ENCODE results near the gene TGFBRAP1. TPM values are rescaled to one million over a fixed set of nuclear protein-coding genes. Genes with fewer than 3 reads are reported as not detected.
A peak's percentile ranks its signal among the peaks of the same experiment; 100 is the strongest.

TGFBRAP1 gene
- total and polyA plus RNA-seq, 4 experiments from 2014 or later: 19.9 to 27.4 (median 20.8) TPM

DNA sequence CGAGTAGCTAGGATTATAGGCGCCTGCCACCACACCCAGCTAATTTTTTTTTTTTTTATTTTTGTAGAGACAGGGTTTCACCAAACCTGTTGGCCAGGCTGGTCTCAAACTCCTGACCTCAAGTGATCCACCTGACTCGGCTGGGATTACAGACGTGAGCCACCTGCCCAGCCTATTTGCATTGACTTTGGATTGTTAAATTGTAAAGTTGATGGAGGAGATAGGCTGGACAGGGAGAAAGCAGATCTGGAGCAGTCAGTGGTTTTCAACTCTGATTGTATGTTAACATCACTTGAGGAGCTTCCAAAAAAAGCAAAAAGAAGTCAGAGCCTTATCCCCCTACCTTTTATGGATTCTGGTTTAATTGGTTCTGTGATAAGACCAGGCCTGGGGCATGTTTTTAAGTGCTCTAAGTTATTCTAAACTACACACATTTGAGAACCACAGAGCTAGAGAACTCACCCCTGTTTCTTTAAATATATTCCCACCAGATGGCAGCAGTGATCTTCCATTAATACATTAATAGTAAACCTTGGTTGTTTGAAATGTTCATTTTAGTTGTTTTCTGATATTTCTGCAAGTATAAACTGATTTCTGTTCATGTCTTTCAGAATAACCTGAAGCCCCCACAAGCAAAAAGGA is 15.3 kb upstream of the TGFBRAP1 start:
- Mint-ChIP-seq H3K36me3 (peaks cover 50 to 76% of the 10 kb centered on the region in 2 donors), H3K27ac (peak overlapping the region in 1 of 7 donors; percentile 22)

DNA sequence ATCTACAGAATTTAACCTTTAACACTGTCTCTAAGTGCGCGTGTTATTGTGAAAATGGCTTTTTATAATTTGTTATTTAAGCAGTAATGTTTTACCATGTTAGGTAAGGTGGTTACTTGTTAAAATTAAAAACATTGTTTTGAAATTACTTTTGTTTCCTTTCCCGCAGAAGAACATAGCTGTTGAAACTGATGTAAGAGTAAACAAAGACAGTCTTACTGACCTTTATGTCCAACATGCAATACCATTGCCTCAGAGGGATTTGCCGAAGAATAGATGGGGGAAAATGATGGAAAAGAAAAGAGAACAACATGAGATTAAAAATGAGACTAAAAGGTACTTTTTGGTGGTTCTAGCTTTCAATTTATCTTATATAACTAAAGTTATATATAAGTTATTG is 9.9 kb upstream of the TGFBRAP1 start:
- H3K36me3 ChIP-seq (ENCODE audit: insufficient read depth, low read length): peaks cover 35% of the 10 kb centered on the region
- no peak overlapping the region for H3K27ac ChIP-seq (ENCODE audit: low read depth, low read length)
- no peaks in the 10 kb centered on the region for H3K27me3 ChIP-seq (ENCODE audit: insufficient read depth, low read length)
- H3K4me1 ChIP-seq (ENCODE audit: insufficient read depth, low read length): peaks cover 28% of the 10 kb centered on the region
- Mint-ChIP-seq H3K27me3 (no peaks in the 10 kb centered on the region), H3K36me3 (peaks cover 22 to 52% of the 10 kb centered on the region in 2 donors), H3K4me1 (peaks cover 22 to 46% (median 33%) of the 10 kb centered on the region in 4 donors), H3K4me3 (peak overlapping the region in 6 of 8 donors; percentile 14 to 61 (median 40)), H3K27ac (peak overlapping the region in 6 of 7 donors; percentile 6 to 100 (median 82)), H3K9me3 (no peaks in the 10 kb centered on the region)
- H3K9me3 ChIP-seq (ENCODE audit: control insufficient read depth in 1 of 2, low read length in 2 of 2): no peaks in the 10 kb centered on the region
- ChIA-PET POLR2A (ENCODE audit: partially characterized antibody) (interaction anchor here (1.0 kb wide), 1 partner anchor 518 kb away, joined by 4 read pairs; no protein-coding TSS in a partner anchor), CTCF (ENCODE audit: partially characterized antibody) (interaction anchor here (3.7 kb wide), 1 partner anchor 10 kb away, joined by 17 read pairs; the partner anchor contains the start of gene TGFBRAP1)
- intact Hi-C loops (cut with micrococcal nuclease): loop anchor here (10.0 kb wide), 2 partner anchors 755 to 855 kb away; partner anchors contain the start of gene UXS1
- H3K4me3 ChIP-seq (ENCODE audit: low read length in 2 of 2): no peak overlapping the region
- DNase-seq: no peak

More for the DNA sequence above, 15.3 kb upstream of the TGFBRAP1 start:
- Mint-ChIP-seq H3K4me1 (peaks cover 5 to 9% (median 7%) of the 10 kb centered on the region in 4 donors), H3K4me3 (no peak overlapping the region), H3K9me3 (no peaks in the 10 kb centered on the region), H3K27me3 (no peaks in the 10 kb centered on the region)
- Histone ChIP-seq H3K4me3 (ENCODE audit: low read length in 2 of 2) (no peak overlapping the region), H3K27me3 (ENCODE audit: insufficient read depth, low read length) (no peaks in the 10 kb centered on the region), H3K9me3 (ENCODE audit: control insufficient read depth in 1 of 2, low read length in 2 of 2) (no peaks in the 10 kb centered on the region), H3K4me1 (ENCODE audit: insufficient read depth, low read length) (no peaks in the 10 kb centered on the region), H3K27ac (ENCODE audit: low read depth, low read length) (no peak overlapping the region), H3K36me3 (ENCODE audit: insufficient read depth, low read length) (peaks cover 68% of the 10 kb centered on the region)
- ChIA-PET CTCF (ENCODE audit: partially characterized antibody) (interaction anchor here (0.7 to 2.1 kb wide), 6 partner anchors 12 to 1198 kb away, joined by 3 to 6 read pairs (median 3); no protein-coding TSS in a partner anchor), POLR2A (ENCODE audit: partially characterized antibody) (no interaction called here)
- peak in 3 of 5 donors; percentile 20 to 29 (median 26) for DNase-seq
- intact Hi-C loops (cut with micrococcal nuclease): loop anchor here (1.0 kb wide), 1 partner anchor 176 kb away; no protein-coding TSS in a partner anchor

DNA sequence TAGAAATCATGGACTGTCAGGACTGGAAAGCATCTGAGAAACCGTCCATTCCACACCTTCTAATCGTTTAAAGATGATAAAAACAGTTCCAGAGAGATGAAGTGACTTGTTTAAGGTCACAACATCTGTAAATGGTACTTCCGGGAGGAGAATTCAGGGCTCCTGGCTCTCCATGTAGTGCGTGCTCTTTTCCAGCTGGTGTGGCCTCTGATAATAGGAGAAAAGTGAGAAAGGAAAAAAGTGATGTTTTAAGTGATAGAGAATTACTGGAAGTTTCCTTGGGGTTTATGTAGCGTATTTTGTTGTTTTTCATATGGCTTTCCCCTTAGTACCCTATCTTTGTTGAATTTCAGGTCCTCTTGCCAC is 8.5 kb upstream of the TGFBRAP1 start:
- Mint-ChIP-seq H3K27me3 (no peaks in the 10 kb centered on the region), H3K4me1 (peaks cover 22 to 46% (median 33%) of the 10 kb centered on the region in 4 donors), H3K4me3 (peak overlapping the region; percentile 95 to 100 (median 99)), H3K27ac (peak overlapping the region; percentile 99 to 100 (median 100)), H3K9me3 (no peaks in the 10 kb centered on the region), H3K36me3 (peaks cover 22 to 46% of the 10 kb centered on the region in 2 donors)
- H3K4me3 ChIP-seq (ENCODE audit: low read length in 2 of 2): peak overlapping the region; percentile 92 to 93
- CTCF ChIA-PET (ENCODE audit: partially characterized antibody): interaction anchor here (0.6 to 1.2 kb wide), 2 partner anchors 172 to 183 kb away, joined by 3 read pairs; no protein-coding TSS in a partner anchor
- peak overlapping the region; percentile 99 for H3K27ac ChIP-seq (ENCODE audit: low read depth, low read length)
- DNase-seq: no peak
- peaks cover 28% of the 10 kb centered on the region for H3K4me1 ChIP-seq (ENCODE audit: insufficient read depth, low read length)
- no peaks in the 10 kb centered on the region for H3K9me3 ChIP-seq (ENCODE audit: control insufficient read depth in 1 of 2, low read length in 2 of 2)
- peaks cover 26% of the 10 kb centered on the region for H3K36me3 ChIP-seq (ENCODE audit: insufficient read depth, low read length)
- H3K27me3 ChIP-seq (ENCODE audit: insufficient read depth, low read length): no peaks in the 10 kb centered on the region
- POLR2A ChIA-PET (ENCODE audit: partially characterized antibody): interaction anchor here (1.0 to 2.3 kb wide), 3 partner anchors 9 to 757 kb away, joined by 3 to 18 read pairs (median 6); no protein-coding TSS in a partner anchor
- intact Hi-C loops (cut with micrococcal nuclease): loop anchor here (10.0 kb wide), 2 partner anchors 757 to 857 kb away; partner anchors contain the start of gene UXS1

DNA sequence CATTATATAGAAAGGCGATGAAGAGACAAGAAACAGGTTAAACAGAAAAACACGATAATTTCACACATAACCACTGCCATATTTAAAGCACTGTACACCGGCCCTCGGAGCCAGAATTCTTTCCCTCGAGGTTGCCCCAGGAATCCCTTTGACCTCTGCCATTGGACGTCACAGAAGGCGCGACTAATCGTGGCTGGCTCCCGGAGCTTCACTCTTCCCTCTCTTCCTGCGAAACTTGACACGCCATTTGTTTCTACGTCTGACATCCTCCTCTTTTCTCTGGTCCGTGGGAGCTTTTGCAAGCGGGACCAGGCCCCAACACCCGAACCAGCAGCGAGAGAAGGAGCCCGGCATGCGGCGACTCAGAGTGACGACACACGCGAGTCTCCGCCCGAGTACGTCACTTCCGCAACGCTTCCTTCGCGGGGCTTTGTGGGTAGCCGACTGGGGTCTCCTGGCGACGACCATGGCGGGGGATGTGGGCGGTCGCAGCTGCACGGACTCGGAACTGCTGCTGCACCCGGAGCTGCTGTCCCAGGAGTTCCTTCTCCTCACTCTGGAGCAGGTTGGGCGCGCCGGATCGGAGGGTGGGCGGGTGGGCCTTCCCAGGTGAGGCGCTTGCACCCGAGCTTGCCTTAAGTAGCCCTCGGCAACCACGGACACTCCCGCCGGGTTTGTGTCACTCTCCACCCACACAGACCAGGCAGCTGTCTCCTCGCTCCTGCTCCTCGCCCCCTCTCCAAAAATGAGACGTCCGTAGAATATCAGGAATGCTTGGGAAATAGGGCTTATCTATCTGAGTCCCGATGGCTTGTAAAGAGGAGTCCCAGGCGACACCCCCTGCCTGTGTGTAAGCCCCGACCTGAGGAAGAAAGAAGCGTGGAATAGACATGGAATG is 7.8 kb upstream of the TGFBRAP1 start, which contains the start of gene C2orf49:
Gene C2orf49 (plus strand): TSS at position 419 of the 898 bp plus-strand sequence. CDS start 48 bp downstream, at position 467.
- H3K27me3 ChIP-seq (ENCODE audit: insufficient read depth, low read length): no peaks in the 10 kb centered on the region
- H3K36me3 Mint-ChIP-seq: peaks cover 16 to 41% of the 10 kb centered on the region in 2 donors
- H3K9me3 ChIP-seq (ENCODE audit: control insufficient read depth in 1 of 2, low read length in 2 of 2): no peaks in the 10 kb centered on the region
- H3K27me3 Mint-ChIP-seq: no peaks in the 10 kb centered on the region
- H3K36me3 ChIP-seq (ENCODE audit: insufficient read depth, low read length): peaks cover 21% of the 10 kb centered on the region
- peak within 1 kb of the TSS; percentile 95 to 100 (median 99) for H3K4me3 Mint-ChIP-seq
- H3K27ac Mint-ChIP-seq: peak within 1 kb of the TSS; percentile 99 to 100 (median 100)
- H3K4me1 ChIP-seq (ENCODE audit: insufficient read depth, low read length): peaks cover 28% of the 10 kb centered on the region
- CTCF ChIA-PET (ENCODE audit: partially characterized antibody): interaction anchor here (0.6 to 1.2 kb wide), 2 partner anchors 173 to 184 kb away, joined by 3 read pairs; no protein-coding TSS in a partner anchor
- peaks cover 22 to 46% (median 33%) of the 10 kb centered on the region in 4 donors for H3K4me1 Mint-ChIP-seq
- DNase-seq: peak; percentile 91 to 93 (median 91)
- H3K9me3 Mint-ChIP-seq: no peaks in the 10 kb centered on the region
- intact Hi-C loops (cut with micrococcal nuclease): loop anchor here (10.0 kb wide), 2 partner anchors 757 to 857 kb away; partner anchors contain the start of gene UXS1
- POLR2A ChIA-PET (ENCODE audit: partially characterized antibody): interaction anchor here (1.0 to 2.3 kb wide), 3 partner anchors 9 to 757 kb away, joined by 3 to 18 read pairs (median 6); no protein-coding TSS in a partner anchor
- peak within 1 kb of the TSS; percentile 99 for H3K27ac ChIP-seq (ENCODE audit: low read depth, low read length)
- H3K4me3 ChIP-seq (ENCODE audit: low read length in 2 of 2): peak within 1 kb of the TSS; percentile 92 to 93

DNA sequence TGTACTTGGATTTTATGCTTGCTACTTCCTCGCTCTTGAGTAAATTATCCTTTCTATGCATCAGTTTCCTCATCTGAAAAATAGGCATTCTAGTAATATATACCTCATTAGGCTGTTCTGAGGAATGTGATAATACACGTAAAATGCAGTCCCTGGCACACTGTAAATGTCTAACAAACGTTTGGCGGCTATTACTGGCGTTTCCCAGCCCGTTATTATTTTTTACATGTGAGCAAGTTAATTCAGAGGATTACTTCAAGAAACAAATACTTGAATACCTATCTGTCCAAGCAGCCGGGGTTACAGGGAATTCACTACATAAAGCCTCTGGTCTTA is 7.2 kb upstream of the TGFBRAP1 start:
- Histone ChIP-seq H3K27me3 (ENCODE audit: insufficient read depth, low read length) (no peaks in the 10 kb centered on the region), H3K4me3 (ENCODE audit: low read length in 2 of 2) (peak overlapping the region; percentile 92 to 93), H3K4me1 (ENCODE audit: insufficient read depth, low read length) (peaks cover 28% of the 10 kb centered on the region), H3K27ac (ENCODE audit: low read depth, low read length) (peak overlapping the region; percentile 99), H3K9me3 (ENCODE audit: control insufficient read depth in 1 of 2, low read length in 2 of 2) (no peaks in the 10 kb centered on the region), H3K36me3 (ENCODE audit: insufficient read depth, low read length) (peaks cover 17% of the 10 kb centered on the region)
- Mint-ChIP-seq H3K4me1 (peaks cover 22 to 46% (median 33%) of the 10 kb centered on the region in 4 donors), H3K27me3 (no peaks in the 10 kb centered on the region), H3K27ac (peak overlapping the region; percentile 99 to 100 (median 100)), H3K9me3 (no peaks in the 10 kb centered on the region), H3K4me3 (peak overlapping the region; percentile 95 to 100 (median 99)), H3K36me3 (peaks cover 14 to 37% of the 10 kb centered on the region in 2 donors)
- no peak for DNase-seq
- ChIA-PET POLR2A (ENCODE audit: partially characterized antibody) (interaction anchor here (2.2 to 2.3 kb wide), 2 partner anchors 8 to 9 kb away, joined by 6 to 18 read pairs; no protein-coding TSS in a partner anchor), CTCF (ENCODE audit: partially characterized antibody) (no interaction called here)
- intact Hi-C loops (cut with micrococcal nuclease): loop anchor here (10.0 kb wide), 2 partner anchors 758 to 858 kb away; partner anchors contain the start of gene UXS1

- H3K4me1 ChIP-seq (ENCODE audit: insufficient read depth, low read length): peaks cover 33% of the 10 kb centered on the region
- Mint-ChIP-seq H3K27ac (peak overlapping the region in 1 of 7 donors; percentile 62), H3K4me3 (peak overlapping the region in 1 of 8 donors; percentile 8), H3K4me1 (peaks cover 24 to 50% (median 35%) of the 10 kb centered on the region in 4 donors), H3K9me3 (no peaks in the 10 kb centered on the region), H3K36me3 (peaks cover 6 to 26% of the 10 kb centered on the region in 2 donors), H3K27me3 (no peaks in the 10 kb centered on the region)
- H3K9me3 ChIP-seq (ENCODE audit: control insufficient read depth in 1 of 2, low read length in 2 of 2): no peaks in the 10 kb centered on the region
- CTCF ChIA-PET (ENCODE audit: partially characterized antibody): interaction anchor here (1.0 to 1.2 kb wide), 2 partner anchors 14 to 97 kb away, joined by 3 read pairs; no protein-coding TSS in a partner anchor
- H3K27me3 ChIP-seq (ENCODE audit: insufficient read depth, low read length): no peaks in the 10 kb centered on the region
- intact Hi-C loops (cut with micrococcal nuclease): loop anchor here (10.0 kb wide), 2 partner anchors 759 to 859 kb away; partner anchors contain the start of gene UXS1
- no peak overlapping the region for H3K27ac ChIP-seq (ENCODE audit: low read depth, low read length)
- POLR2A ChIA-PET (ENCODE audit: partially characterized antibody): no interaction called here
- no peak for DNase-seq
- peaks cover 6% of the 10 kb centered on the region for H3K36me3 ChIP-seq (ENCODE audit: insufficient read depth, low read length)
- H3K4me3 ChIP-seq (ENCODE audit: low read length in 2 of 2): no peak overlapping the region
Observed at GRCh38 chr2:105335469-105335868, 5.9 kb upstream of the TGFBRAP1 start.

Data from CD4-positive, alpha-beta memory T cell (primary cell).